AG04450 (cell line): ENCODE data around the gene MYRFL. TPM values are rescaled to one million over a fixed set of nuclear protein-coding genes. Genes with fewer than 3 reads are reported as not detected.

ENCODE experiments used
- CTCF ChIA-PET: fragments of 300-600, 350-600 bp; formaldehyde crosslinking; extraction: SDS; loops from one replicate; lab custom pipeline; 2022; ENCODE audit warnings: antibody characterized with exemption, inconsistent platforms; lab: Charles Lee
- POLR2A ChIA-PET: fragments of 350-600 bp; formaldehyde crosslinking; extraction: SDS; loops from one replicate; lab custom pipeline; 2021; ENCODE audit warnings: antibody characterized with exemption, inconsistent platforms; lab: Yijun Ruan, JAX
- DNase-seq: peaks from one replicate; pipeline ENCODE4 v3.0.0-alpha.2; 2011; ENCODE audit warnings: low read depth, low spot score
- H3K27ac ChIP-seq: one replicate; pipeline ENCODE4 v1.5.1; 2012; ENCODE audit warnings: low read depth, low read length, control low read depth
- H3K27me3 ChIP-seq: one replicate; pipeline ENCODE4 v1.6.0; 2012; ENCODE audit warnings: low read length; ENCODE audit not compliant: control insufficient read depth, insufficient read depth
- H3K4me3 ChIP-seq: 2 replicates; pipeline ENCODE4 v1.5.1; 2011; ENCODE audit warnings: mild to moderate bottlenecking, low read depth, low read length, control low read depth
- H3K9me3 ChIP-seq: 2 replicates; pipeline ENCODE4 v1.5.1; 2012; ENCODE audit warnings: low read length; ENCODE audit not compliant: control insufficient read depth, insufficient read depth
- CTCF ChIP-seq: IDR thresholded peaks from 2 replicates; pipeline ENCODE4 v1.5.1; 2011; ENCODE audit warnings: low read depth, low read length, control low read depth, inconsistent platforms
- polyA plus RNA-seq: library from polyadenylated mRNA; depleted of rRNA; stranded (reverse); fragments of >200 nt; gene quantifications from 2 replicates; pipeline ENCODE4 v1.2.3, GENCODE V29; 2011

MYRFL gene
- polyA plus RNA-seq, 1 experiment, result not detected

- ChIA-PET POLR2A (no interaction called here), CTCF (no interaction called here)
- Histone ChIP-seq H3K27me3 (peaks cover 3% of the 10 kb centered on the region), H3K4me3 (no peak overlapping the region), H3K27ac (no peak overlapping the region), H3K9me3 (no peaks in the 10 kb centered on the region)
- no peak for DNase-seq
- no peak for TF ChIP-seq CTCF
These were observed 171.7 kb downstream of the MYRFL start for GRCh38 chr12:69996722-69997121.

GRCh38 chr12:69998011-69998410 is 173.0 kb downstream of the MYRFL start:
- no peak for DNase-seq
- Histone ChIP-seq H3K27ac (no peak overlapping the region), H3K4me3 (no peak overlapping the region), H3K9me3 (no peaks in the 10 kb centered on the region), H3K27me3 (peaks cover 5% of the 10 kb centered on the region)
- ChIA-PET CTCF (no interaction called here), POLR2A (no interaction called here)
- no peak for TF ChIP-seq CTCF

- no peaks in the 10 kb centered on the region for H3K9me3 ChIP-seq
- H3K27ac ChIP-seq, result no peak overlapping the region
- H3K4me3 ChIP-seq, result no peak overlapping the region
- TF ChIP-seq CTCF, result no peak
- CTCF ChIA-PET, result no interaction called here
- peaks cover 5% of the 10 kb centered on the region for H3K27me3 ChIP-seq
- POLR2A ChIA-PET, result no interaction called here
- DNase-seq, result no peak
These were observed 173.9 kb downstream of the MYRFL start for GRCh38 chr12:69998922-69999321.

- H3K9me3 ChIP-seq, result no peaks in the 10 kb centered on the region
- H3K4me3 ChIP-seq, result no peak overlapping the region
- ChIA-PET POLR2A (no interaction called here), CTCF (no interaction called here)
- H3K27me3 ChIP-seq, result peaks cover 5% of the 10 kb centered on the region
- H3K27ac ChIP-seq, result no peak overlapping the region
- no peak for DNase-seq
- no peak for TF ChIP-seq CTCF
These were observed 174.5 kb downstream of the MYRFL start for GRCh38 chr12:69999561-69999960.

GRCh38 chr12:70002097-70002911 is 177.3 kb downstream of the MYRFL start:
- H3K4me3 ChIP-seq, result no peak overlapping the region
- ChIA-PET POLR2A (no interaction called here), CTCF (interaction anchor here (0.7 kb wide), 1 partner anchor 102 kb away, joined by 3 read pairs; no protein-coding TSS in a partner anchor)
- TF ChIP-seq CTCF, result no peak
- H3K9me3 ChIP-seq, result no peaks in the 10 kb centered on the region
- H3K27me3 ChIP-seq, result peaks cover 5% of the 10 kb centered on the region
- H3K27ac ChIP-seq, result no peak overlapping the region
- no peak for DNase-seq
